GM21526 (cell line): Measurements from ENCODE around the gene FDXR.
"Not testable (repeated sequence)": the region's sequence is repeated elsewhere in the genome, so short reads cannot be mapped to it uniquely, and the experiment has no call there.

Source experiments
- ATAC-seq: cut with Tn5 transposase; IDR thresholded peaks from one replicate; pipeline ENCODE4 v1.9.1; 2021; ENCODE audit warnings: moderate library complexity; ENCODE audit not compliant: unreplicated experiment, low FRiP score

Gene FDXR

DNA sequence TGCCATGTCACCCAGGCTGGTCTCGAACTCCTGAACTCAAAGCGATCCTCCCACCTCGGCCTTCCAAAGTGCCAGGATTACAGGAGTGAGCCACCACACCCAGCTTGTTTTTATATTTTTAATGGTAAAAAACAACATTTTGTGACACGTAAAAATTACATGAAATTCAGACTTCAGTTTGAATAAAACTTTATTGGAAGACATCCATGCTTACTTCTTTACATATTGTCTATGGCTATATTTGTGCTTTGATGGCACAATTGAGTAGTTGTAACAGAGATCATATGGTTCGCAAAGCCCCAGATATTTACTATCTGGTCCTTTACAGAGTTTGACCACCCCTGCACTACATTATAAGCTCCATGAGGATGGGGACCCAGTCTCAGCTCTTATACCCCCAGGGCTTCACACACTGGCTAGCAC lies 1.8 kb upstream of the FDXR start:
- ATAC-seq = no peak

DNA sequence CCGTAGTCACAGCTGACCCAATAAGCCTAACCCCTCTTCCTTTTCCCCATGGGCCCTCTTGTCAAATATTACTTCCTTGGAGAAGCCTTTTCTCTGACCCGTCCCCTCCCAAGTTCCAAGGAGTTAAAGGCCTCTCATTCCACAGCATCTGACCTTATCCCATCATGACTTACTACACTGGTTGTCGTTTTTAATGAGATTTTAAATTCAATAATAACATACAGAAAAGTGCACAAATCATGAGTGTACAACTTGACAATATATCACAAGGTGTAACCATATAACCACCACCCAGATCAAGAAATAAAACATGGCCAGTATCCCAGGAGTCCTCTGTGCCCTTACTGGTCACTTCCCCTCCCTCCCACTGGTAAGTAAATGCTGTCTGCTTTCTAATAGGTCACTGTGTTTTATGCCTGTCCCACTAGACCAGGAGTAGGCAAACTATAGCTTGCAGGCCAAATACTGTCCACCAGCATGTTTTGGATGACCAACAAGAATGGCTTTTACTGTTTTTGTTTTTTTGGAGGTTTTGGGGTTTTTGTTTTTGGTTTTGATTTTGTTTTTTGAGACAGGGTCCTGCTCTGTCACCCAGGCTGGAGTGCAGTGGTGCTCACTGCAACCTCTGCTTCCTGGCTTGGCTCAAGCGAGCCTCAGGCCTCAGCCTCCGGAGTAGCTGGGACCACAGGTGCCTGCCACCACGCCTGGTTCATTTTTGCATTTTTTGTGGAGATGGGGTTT lies 1.2 kb upstream of the FDXR start:
- no peak for ATAC-seq

DNA sequence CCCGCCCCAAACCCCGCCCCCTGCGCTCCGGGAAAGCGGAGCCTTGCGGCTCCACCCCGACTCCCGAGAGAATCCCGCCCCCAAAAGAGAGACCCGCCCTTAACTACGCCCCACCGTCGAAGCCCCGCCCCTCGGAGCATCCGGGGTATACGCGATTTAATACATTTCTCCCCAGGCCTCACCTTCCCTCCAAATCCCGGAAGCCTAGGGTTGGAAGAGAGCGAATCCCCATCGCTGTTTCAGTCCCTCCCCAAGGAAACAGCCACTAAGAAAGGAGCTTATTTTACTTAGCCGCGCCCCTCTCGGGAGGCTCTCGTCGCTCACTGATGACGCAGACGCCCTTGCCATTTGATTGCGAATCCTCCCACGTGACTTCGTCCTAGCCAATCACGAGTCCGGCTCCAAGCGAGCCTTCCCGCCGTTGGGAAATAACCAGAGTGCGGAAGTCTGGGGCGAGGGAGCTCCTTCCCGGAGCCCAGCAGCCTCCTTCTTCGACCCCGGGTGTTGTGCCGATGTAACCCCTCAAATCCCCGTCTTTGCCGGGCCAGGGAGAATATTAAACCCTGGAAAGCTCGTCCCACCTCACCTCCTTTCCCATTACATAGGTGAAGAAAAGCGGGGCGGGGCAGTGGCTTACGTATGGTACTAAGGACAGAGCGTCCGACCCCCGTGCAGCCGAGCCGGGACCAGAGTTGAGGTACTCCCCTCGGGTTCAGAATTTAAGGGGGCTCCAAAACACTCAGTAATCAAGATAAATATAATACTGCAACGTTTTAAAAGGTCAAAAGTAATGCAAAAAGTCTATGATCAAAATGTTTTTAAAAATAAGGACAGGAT lies 461 bp upstream of the FDXR start:
- ATAC-seq = peak; percentile 85

DNA sequence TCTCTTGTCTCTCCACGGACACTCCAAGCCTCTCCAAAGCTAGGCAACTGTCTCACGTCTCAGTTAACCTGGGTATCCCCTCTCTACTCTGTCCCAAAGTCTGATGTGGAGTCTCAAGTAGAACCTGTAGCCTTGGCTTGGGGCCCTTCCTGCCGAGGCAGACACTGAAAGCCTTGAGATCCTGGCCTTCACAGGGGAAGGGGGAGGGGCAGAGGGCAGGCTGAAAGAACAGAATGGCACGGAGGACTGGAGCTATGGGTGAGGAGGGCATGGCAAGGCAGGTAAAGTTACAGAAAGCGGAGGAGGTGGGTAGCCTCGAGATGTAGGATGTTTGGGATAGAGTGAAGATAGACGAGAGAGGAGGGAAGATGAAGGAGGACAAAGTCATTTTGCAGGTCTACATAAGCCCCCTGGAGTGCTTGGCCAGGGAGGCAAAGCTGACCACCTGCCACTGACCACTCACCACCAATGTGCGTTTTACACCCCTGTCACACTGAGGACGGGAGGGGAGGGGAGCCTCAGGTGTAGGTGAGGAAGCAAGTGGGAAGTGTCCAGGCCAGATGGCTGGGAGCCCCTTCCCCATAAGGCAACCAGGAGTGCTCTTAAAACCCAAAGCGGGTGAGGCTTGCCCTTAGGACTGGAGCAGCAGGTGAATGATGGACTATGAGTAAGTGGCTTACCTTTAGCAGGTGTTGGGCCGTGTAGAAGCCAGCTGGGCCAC lies 1.3 kb downstream of the FDXR start:
- no peak for ATAC-seq

DNA sequence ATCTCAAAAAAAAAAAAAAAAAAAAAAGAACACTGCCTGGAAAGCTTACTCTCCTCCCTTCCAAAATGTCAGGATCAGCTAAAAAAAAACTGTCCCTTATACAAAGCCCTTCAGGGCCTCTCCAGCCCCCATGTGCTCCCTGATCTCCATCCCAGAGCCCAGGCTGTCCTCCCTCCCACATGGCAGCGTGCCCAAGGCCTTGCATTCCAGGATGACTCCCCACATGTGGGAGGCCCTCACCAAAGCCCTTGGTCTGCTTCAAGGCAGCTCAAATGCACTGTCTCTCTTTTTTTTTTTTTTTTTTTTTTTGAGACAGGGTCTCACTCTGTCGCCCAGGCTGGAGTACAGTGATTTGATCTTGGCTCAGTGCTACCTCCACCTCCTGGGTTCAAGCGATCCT lies 2.3 kb downstream of the FDXR start:
- ATAC-seq = no peak

DNA sequence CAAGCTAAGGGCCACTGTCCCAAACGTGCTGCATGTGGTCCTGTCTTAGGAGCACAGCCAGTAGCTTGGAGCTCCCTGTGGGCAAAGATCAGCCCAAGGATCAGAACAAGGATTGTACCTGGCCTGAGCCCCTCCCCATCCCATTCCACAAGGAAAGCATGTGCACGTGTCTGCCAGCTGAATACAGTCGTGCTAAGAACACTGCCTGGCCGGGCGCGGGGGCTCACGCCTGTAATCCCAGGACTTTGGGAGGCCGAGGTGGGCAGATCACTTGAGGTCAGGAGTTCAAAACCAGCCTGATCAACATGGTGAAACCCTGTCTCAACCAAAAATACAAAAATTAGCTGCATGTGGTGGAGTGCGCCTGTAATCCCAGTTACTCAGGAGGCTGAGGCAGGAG lies 2.8 kb downstream of the FDXR start:
- ATAC-seq = not testable (repeated sequence)

DNA sequence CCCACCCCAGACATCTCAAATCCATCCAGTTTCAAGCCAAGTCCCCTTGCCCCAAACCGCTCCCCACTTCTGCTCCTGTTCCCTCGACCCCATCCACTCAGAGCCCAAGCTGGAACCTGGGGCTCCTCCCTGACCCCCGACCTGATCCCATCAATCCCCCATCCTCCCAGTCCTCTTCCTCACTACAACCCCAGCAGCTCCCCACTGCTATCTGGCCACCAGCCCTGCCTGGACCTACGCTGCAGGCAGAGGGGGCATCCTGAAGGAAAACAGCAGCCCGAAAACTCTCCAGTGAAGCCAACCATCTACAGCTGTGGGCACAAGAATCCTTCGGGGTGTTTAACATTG lies 3.9 kb downstream of the FDXR start:
- no peak for ATAC-seq

DNA sequence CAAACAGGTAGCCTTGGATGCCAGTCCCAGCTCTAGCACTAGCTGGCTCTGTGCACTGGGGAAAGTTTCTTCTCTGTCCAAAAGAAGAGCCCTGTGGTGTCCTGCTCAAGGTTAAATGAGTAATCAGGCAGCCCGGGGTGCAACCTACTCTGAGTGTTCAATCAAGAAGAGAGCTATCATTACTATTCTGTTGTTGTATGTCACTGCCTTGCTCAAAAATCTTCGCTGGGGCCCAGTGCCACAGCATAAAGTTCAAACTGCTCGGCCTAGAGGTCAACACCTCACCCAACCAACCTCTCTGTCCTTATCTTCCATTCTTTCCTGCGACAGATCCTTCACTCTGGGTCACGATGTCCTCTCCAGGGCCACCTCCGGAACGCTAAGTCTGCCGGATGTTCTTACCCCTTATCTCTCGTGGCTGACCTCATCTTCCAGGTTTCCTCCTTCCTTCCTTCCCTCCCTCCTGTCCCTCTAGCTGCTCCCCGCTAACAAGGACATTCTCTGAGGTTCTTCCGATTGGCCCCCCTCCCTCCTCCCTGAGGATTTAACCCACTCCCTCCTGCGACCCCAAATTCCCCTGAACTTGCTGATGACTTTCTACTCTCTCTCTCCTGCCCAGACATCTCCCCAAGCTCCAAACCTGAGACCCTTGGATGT lies 4.4 kb downstream of the FDXR start:
- no peak for ATAC-seq

DNA sequence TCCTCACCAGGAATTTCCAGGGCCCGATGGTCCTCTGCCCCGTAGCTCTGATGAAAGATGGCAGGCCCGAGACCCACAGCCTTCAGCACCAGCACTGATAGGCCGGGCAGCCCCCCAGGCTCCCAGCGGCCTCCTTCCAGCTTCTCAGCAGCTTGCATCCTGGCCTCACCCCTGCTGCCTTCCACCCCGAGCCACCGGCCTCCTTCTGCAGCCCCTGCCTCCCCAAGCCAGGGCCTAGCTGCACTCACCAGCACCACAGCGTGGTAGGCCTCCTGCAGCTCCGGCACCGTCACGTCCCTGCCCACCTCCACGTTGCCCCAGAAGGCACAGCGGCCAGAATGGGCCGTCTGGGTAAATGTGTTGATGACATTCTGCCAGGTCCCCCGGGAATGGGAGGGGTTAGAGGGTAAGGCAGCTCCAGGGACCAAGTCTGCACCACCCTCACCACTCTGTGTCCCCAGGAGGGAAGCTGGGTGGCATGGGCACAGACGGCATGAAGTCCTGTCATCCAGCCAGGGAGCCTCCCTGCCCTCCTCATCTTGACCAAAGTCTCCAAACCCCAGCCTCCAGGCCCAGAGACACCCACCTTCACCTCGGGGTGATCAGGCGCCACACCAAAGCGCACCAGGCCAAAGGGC lies 6.5 kb downstream of the FDXR start:
- no peak for ATAC-seq

DNA sequence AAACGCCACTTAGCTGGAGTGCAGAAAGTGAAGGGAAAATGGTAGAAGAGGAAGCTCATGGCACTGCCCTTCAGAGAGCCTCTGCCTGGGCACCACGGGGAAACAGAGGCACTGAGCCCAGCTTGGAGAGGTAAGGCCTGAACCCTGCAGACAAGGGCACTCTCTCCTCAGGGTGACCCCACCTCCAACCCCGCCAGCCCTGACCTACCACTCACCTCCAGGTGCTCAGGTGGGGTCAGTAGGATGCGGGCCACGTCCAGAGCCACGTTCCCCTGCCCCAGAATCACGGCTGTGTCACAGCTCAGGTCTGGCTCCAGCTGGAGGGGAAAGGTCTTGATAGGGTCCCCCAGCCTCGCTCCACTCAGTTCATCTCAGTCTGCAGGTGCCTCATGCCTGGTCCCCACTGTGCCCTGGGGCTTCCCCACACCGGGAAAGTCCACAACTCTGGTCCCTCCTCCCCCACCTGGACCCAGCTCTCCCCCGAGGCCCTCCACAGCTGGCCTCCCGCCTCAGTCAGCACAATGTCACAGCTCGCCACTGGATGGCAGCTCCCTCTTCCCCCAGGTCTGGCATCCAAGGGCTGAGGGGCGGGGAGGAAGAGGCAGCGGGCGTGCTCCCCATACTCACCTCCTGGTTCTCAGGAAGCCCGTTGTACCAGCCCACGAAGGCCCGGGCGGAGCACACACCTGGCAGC lies 7.1 kb downstream of the FDXR start:
- no peak for ATAC-seq

DNA sequence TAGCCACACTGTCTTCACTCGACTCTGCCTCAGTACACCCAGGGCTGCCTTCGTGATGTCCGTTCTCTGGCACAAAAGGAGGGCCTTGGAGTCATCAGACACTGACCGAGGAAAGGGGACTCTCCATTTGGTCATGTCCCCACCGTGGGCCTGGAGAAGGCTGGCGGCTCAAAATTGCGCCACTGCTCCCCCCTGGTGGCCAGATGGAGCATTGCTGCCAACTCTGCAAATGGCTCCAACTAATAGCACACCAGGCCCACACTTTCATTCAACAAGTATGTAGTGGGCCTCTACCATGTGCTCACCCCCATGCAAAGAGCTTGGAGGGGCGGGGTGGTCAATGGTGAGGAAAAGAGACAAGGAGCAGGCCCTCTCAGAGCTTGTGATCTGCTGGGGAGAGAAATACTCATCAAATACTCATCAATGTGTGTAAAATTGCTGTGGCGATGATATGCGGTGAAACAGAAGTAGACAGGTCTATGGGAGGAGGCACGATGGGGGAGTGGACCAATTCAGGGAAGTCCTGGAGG lies 7.9 kb downstream of the FDXR start:
- ATAC-seq = no peak

DNA sequence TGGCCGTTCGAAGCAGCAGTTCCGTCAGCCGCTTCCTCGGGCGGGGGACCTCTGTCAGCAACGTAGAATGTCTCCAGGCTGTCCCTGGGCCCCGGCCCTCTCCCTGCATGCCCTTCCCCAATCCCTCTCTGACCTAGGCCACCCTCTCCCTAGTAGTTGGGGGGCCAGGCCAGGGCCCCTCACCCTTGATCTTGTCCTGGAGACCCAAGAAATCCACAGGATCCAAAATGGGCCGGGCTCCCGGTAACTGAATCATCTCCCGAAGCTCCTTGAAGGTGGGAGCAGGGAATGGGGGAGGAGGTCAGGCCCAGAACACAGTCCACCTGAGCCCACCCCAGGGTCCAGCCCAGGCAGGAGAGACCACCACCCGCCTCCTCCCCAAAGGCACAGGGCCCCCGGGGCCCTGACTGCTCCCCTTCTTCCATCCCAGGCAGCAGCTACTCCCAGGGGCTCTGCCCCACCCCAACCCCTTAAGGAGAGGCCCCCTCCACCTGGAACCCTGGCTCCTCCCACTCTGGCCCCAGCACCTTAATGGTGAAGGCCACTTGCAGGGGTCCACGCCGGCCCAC lies 8.4 kb downstream of the FDXR start:
- no peak for ATAC-seq

DNA sequence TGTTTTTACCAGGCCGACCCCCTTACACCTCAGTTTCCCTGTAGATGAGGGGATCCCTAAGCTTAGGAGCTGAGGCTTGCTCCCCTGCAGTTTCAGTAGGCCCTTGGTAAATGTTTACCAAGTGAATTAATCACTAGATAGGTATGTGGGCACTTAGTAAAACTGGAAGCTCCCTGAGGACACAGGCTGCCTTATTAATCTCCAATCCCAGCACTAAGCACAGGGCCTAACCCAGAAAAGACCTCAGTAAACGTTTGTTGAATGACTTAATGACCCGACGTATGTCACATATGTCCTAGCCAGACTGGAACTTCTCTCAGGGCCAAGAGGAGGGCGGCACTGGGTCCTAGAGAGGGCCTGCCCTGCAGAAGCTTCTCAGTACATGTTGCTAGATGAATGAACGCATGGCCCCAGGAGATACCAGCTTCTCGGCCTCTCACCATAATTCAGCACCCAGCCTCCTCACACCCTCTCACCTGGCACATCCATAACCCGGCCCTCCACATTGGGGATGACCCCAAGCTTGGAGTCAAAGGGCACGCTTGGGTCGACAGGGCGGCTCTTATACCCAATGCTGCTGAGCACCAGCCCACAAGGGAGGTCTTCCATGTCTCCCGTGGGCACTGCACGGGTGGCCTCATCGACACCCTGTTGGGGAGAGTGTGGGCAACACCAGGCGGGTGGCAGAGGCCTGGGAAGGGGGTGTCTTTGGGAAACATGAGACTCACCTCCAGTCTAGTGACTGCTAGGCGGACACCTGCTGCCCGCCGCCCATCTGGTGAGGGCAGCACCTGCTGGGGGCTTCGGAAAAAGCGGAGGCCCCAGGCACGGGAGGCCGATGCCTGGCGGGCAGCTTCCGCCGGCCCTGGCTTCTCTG lies 9.1 kb downstream of the FDXR start:
- no peak for ATAC-seq

DNA sequence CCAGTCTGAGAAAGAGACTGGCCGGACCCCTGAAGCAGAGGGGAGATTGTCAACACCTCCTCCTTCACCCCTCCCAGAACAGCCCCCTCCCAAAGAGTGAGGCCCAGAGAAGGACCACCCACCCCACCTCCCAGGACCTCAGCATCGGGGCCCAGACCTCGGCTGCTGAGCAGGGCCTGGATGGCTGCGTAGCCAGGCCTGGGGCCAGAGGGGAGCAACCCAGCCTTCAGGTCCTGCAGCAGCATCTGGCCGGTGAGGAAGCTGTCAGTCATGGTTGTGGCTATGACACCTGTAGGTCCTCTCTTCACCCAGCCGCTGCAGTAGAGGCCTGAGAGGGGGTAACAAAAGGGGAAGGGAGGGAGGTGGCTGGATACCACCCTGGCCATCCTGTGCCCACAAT lies 9.9 kb downstream of the FDXR start:
- ATAC-seq = no peak

DNA sequence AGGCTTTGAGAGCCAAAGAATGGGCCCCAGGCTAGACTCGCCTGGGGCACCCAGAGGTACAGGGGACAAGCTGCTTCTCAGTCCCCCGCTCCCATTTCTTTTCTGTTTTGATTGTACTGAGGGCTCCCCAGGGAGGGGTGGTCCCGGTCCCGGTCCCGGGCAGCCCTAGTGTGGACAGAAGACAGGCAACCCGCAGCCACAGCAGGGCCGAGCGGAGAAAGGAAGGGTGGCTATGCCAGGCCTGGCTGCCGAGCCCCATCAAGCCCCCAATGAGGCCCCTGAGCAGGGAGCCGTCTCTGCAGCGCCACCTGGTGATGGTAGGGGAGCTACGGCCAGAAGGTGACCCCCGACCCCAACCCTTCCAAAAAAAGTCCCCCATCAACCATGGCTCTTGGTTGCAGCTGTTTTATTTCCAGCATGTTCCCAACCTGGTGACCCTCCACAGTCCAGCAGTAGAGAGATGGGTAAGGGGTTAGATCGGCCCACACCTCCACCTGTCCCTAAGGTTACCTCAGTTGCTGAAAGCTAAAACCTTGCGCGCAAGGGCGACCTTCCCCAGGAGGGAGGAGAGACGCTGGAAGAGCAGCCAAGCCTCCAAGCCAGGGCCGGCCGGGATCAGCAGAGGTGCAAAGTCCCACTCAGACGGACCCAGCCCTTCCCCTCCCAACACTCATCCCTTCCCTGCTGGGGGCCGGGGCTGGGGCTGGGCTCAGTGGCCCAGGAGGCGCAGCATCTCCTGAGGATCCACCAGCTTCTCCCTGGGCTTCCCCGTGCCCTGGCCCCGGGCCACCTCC lies 10.5 kb downstream of the FDXR start:
- ATAC-seq = no peak

DNA sequence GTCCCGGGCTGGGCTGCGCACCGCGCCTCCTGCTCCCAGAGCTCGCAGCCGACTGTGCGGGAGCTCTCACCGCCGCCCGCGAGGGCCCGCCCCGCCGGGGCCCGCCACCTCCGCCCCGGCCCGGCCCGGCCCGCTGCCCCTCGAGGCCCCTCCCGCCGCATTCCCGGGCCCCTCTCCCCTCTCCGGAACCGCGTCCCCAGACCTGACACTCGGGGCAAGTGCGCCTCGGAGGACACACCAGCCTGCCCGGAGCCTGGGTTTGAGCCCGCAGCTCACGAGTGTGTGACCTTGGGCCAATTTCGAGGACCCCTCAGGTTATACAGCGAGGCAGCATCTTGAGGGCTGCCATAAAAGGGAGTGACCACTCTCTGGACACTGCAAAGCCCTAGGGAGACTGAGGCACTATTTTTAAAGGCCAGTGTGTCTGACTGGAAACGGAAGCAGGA lies 11.1 kb downstream of the FDXR start:
- ATAC-seq = no peak

DNA sequence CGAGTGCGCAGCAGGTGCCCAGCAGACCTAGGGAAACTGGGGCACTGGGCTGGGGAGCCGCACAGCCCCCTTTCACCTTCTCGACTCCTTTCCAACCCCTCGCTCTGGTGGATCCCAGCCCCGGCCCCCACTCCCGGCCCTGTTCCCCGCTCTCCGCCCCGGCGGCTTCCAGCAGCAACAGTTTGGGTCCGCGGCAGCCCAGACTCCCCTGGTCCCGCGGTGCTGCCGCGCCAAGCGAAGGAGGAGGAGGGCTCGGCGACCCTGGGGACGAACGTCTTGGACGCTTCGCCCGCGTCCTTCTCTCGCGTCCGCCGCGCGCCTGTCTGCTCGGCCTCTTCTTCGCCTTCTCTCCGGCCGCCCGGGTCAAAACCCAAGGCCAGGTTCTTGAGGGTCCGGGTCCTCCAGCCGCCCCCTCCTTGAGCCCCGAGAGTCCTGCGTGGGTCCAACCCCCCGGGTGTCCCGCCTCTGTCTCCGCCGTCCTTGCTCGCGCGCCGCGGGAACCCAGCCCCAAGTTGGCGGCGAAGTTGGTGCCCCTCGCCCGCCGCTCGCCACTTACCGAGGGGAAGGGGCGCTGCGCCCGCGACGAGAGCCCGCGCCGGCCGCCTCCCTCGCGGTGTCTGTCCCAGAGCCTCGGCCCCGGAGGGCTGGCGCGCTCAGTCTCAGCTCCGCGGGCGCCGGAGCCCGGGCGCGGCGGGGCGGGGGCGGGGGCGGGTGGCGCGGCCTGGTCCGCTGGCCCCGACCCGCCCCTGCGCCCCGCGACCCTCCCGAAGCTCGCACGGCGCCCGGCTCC lies 11.7 kb downstream of the FDXR start:
- no peak for ATAC-seq
